Transverse colon (tissue), 4 donors: ENCODE measurements around the gene RASGRP2.

Experiments
- CTCF ChIP-seq, 5 experiments: fragments of 200-600 bp in 3 of 5; fragments of 450-650 bp in 2 of 5; sonication (generic) in 3 of 5; IDR thresholded peaks; 1 replicate in 2 of 5; 2 replicates in 3 of 5; pipeline ENCODE4 v1.5.1; 2016 to 2017; ENCODE audit warnings: antibody characterized with exemption in 5 of 5, inconsistent platforms in 3 of 5, mild to moderate bottlenecking in 2 of 5, moderate library complexity in 1 of 5
- EP300 ChIP-seq: sonication (generic); formaldehyde crosslinking; IDR thresholded peaks from one replicate; pipeline ENCODE4 v1.6.1; 2017; ENCODE audit warnings: antibody characterized with exemption, low read depth
- POLR2A ChIP-seq: fragments of 450-650 bp; IDR thresholded peaks from one replicate; pipeline ENCODE4 v1.6.1; 2016; ENCODE audit warnings: antibody characterized with exemption, mild to moderate bottlenecking, moderate library complexity
- POLR2AphosphoS5 ChIP-seq, 3 donors: sonication (generic); formaldehyde crosslinking; IDR thresholded peaks; one replicate each; pipeline ENCODE4 v1.6.1; 2016; ENCODE audit warnings: antibody characterized with exemption in 3 of 3

GRCh38 chr11:64677441-64678023 is 66.4 kb downstream of the RASGRP2 start:
- TF ChIP-seq CTCF (IDR thresholded peaks at IDR 0.05) (no peak), POLR2A (no peak), EP300 (no peak), POLR2AphosphoS5 (IDR thresholded peaks at IDR 0.05) (no peak)
